Fibroblast of villous mesenchyme (primary cell): ENCODE results near the gene ARRDC1. TPM values are rescaled to one million over a fixed set of nuclear protein-coding genes. Genes with fewer than 3 reads are reported as not detected.
"Not testable (repeated sequence)": the region's sequence is repeated elsewhere in the genome, so short reads cannot be mapped to it uniquely, and the experiment has no call there.

Experiments
- DNase-seq: peaks from one replicate; pipeline ENCODE4 v3.0.0-alpha.2; 2010; ENCODE audit warnings: low read depth
- H3K4me3 ChIP-seq: 2 replicates; pipeline ENCODE4 v1.5.1; 2011; ENCODE audit warnings: low read depth, mild to moderate bottlenecking, low read length
- total RNA-seq: library from RNA; depleted of rRNA; stranded (reverse); fragments of >200 nt; gene quantifications from 2 replicates; pipeline ENCODE4 v1.2.3, GENCODE V29; 2012
- TF ChIP-seq, protein P1 (sequence below): IDR thresholded peaks from 2 replicates; pipeline ENCODE4 v1.5.1; 2012; ENCODE audit warnings: low read depth, mild to moderate bottlenecking, low read length; ENCODE audit not compliant: insufficient read depth

The ARRDC1 gene
- total RNA-seq, 1 donor, result 12.5 TPM

GRCh38 chr9:137619240-137620047, 14.0 kb downstream of the ARRDC1 start:
- TF ChIP-seq, protein P1, sequence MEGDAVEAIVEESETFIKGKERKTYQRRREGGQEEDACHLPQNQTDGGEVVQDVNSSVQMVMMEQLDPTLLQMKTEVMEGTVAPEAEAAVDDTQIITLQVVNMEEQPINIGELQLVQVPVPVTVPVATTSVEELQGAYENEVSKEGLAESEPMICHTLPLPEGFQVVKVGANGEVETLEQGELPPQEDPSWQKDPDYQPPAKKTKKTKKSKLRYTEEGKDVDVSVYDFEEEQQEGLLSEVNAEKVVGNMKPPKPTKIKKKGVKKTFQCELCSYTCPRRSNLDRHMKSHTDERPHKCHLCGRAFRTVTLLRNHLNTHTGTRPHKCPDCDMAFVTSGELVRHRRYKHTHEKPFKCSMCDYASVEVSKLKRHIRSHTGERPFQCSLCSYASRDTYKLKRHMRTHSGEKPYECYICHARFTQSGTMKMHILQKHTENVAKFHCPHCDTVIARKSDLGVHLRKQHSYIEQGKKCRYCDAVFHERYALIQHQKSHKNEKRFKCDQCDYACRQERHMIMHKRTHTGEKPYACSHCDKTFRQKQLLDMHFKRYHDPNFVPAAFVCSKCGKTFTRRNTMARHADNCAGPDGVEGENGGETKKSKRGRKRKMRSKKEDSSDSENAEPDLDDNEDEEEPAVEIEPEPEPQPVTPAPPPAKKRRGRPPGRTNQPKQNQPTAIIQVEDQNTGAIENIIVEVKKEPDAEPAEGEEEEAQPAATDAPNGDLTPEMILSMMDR, result no peak
- DNase-seq, result peak; percentile 56

DNA sequence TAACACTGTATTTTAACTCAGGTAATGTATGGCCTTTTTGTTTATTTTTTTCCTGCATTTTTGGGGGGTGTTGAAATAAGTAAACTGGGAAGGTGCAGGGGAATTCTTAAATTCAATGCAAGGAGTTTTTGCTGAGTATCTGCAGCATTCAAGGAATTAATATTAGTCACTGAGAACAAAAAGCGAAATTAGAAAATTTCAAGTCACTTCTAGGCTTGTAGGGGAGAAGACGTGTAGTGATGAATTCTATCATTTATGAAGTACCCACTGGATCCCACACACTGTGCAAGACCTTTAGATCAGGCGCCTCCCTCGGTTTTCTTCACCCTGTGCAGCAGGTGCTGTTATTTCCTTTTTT, 14.5 kb downstream of the ARRDC1 start:
- DNase-seq, result no peak
- TF ChIP-seq, protein P1, result no peak
- H3K4me3 ChIP-seq, result peak overlapping the region; percentile 86

More at GRCh38 chr9:137619240-137620047, 14.0 kb downstream of the ARRDC1 start:
- peak overlapping the region; percentile 86 for H3K4me3 ChIP-seq

DNA sequence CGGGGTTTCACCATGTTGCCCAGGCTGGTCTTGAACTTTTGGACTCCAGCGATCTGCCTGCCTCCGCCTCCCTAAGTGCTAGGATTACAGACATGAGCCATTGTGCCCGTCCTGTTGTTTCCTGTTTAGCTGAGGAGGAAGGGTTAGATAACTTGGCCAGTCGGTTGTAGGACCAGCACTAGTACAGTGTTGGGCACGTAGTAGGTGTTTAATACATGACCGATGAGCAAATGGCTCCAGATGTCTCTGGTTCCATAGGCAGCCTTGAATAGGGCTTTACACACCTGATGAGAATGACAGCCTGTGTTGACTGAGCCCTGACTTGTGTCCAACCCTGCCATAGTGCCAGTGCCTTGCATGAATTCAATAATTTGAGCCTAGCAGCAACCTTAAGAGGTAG, 15.1 kb downstream of the ARRDC1 start:
- TF ChIP-seq, protein P1, result no peak
- H3K4me3 ChIP-seq, result no peak overlapping the region
- DNase-seq, result no peak

DNA sequence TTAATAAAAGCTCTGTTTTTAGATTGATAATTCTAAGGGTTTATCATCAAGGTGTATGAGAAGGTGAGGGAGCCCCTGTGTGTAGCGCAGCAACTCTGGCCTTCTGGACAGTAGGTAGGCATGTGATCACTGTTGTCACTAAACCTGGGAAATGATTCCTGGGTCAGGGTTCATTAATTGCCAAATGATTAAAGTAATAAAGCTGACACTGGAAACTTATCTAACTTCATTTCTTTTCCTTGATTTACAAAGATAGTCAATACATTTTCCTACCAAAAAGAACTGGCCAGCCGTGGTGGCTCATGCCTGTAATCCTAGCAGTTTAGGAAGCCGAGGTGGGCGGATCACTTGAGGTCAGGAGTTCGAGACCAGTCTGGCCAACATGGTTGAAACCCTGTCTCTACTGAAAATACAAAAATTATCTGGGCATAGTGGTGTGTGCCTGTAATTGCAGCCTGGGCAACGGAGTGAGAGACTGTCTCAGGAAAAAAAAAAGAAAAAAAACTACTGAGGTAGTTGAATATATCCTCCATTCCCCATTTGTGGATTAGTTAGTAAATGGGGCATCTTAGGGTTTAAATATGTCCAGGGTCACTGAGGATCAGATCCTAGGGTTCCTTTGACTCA, 15.8 kb downstream of the ARRDC1 start:
- peak; percentile 17 for DNase-seq
- no peak overlapping the region for H3K4me3 ChIP-seq
- TF ChIP-seq, protein P1, result peak; percentile 38

DNA sequence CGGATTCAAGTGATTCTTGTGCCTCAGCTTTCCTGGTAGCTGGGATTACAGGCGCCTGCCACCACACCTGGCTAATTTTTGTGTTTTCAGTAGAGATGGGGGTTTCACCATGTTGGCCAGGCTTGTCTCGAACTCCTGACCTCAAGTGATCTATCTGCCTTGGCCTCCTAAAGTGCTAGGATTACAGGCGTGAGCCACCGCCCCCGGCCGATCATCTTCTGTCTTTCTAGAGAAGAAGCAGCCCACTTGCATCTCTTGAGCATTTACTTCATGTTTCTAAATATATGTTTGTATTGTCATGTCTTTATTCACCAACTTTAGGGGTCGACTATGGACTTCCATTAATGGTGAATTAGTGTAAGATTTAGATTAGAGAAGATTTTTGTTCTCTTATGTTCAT, 16.7 kb downstream of the ARRDC1 start:
- not testable (repeated sequence) for H3K4me3 ChIP-seq, DNase-seq

DNA sequence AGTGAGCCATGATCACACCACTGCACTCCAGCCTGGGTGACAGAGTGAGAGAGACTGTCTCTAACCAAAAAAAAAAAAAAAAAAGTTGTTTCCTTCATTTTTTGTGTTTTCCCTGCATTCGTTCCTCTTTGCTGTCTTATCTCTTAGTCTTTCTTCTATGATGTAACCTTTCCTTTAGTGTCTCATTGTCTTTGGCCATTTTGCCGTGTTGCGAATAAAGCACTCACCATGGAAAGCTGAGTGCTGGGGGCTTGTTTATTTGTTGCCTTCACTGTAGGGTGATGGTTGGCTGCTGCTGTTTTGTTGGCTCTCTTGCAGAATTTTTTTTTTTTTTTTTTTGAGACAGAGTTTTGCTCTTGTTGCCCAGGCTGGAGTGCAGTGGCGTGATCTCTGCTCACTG, 21.0 kb downstream of the ARRDC1 start:
- H3K4me3 ChIP-seq, result no peak overlapping the region
- no peak for DNase-seq
- TF ChIP-seq, protein P1, result no peak

- H3K4me3 ChIP-seq, DNase-seq: not testable (repeated sequence)
Measured at GRCh38 chr9:137627406-137627805, 21.9 kb downstream of the ARRDC1 start.

GRCh38 chr9:137630126-137630525, 24.6 kb downstream of the ARRDC1 start:
- peak; percentile 20 for DNase-seq
- TF ChIP-seq, protein P1, result no peak

More at GRCh38 chr9:137630126-137630525, 24.6 kb downstream of the ARRDC1 start:
- H3K4me3 ChIP-seq, result no peak overlapping the region
